Testis (tissue), 3 donors: Measurements from ENCODE around the gene AMZ1. TPM values are rescaled to one million over a fixed set of nuclear protein-coding genes. Genes with fewer than 3 reads are reported as not detected.
A peak's percentile ranks its signal among the peaks of the same experiment; 100 is the strongest.
"Not testable (repeated sequence)": the region's sequence is repeated elsewhere in the genome, so short reads cannot be mapped to it uniquely, and the experiment has no call there.

Experiments used
- DNase-seq: peaks from one replicate; pipeline ENCODE4 v3.0.0-alpha.2; 2019
- H3K27ac ChIP-seq, 2 donors: fragments of 200-600 bp; sonication (generic); one replicate each; pipeline ENCODE4 v1.5.1; 2019
- H3K27me3 ChIP-seq: fragments of 200-600 bp; sonication (generic); one replicate; pipeline ENCODE4 v1.5.1; 2019
- H3K36me3 ChIP-seq: fragments of 200-600 bp; sonication (generic); one replicate; pipeline ENCODE4 v1.5.1; 2017; ENCODE audit warnings: low read depth; ENCODE audit errors: missing control alignments
- H3K4me1 ChIP-seq: fragments of 200-600 bp; sonication (generic); one replicate; pipeline ENCODE4 v1.5.1; 2019
- H3K4me3 ChIP-seq, 2 donors: fragments of 200-600 bp; sonication (generic); one replicate each; pipeline ENCODE4 v1.5.1; 2017 to 2019
- H3K9me3 ChIP-seq: fragments of 200-600 bp; sonication (generic); one replicate; pipeline ENCODE4 v1.5.1; 2017
- POLR2A ChIP-seq: fragments of 450-650 bp; IDR thresholded peaks from one replicate; pipeline ENCODE4 v1.6.1; 2017; ENCODE audit warnings: antibody characterized with exemption, mild to moderate bottlenecking, moderate library complexity
- WGBS, 2 donors: methylation state at CpG; one replicate each; pipeline ENCODE4 v1.1.5; 2018; 5-methylcytosine and 5-hydroxymethylcytosine counted together
- intact Hi-C: fragments of 100-400 bp; cut with DNase I; formaldehyde crosslinking; loops from one replicate; pipeline ENCODE4 v1.15.1; 2023; ENCODE audit warnings: low total_unique reads
- polyA plus RNA-seq: library from polyadenylated mRNA; stranded (reverse); fragments of 350-450 nt; fragmentation: Illumina TruSeq; extraction: RNeasy Lipid Tissue Mini Kit (QIAGEN cat#74804); gene quantifications from one replicate; pipeline ENCODE4 v1.2.3, GENCODE V29; 2014; ENCODE audit warnings: low read depth, low replicate concordance; ENCODE audit not compliant: insufficient read depth
- total RNA-seq, 2 donors: library from RNA; depleted of rRNA; stranded (reverse); fragments of >200 nt; gene quantifications; one replicate each; pipeline ENCODE4 v1.2.3, GENCODE V29; 2016
- TF ChIP-seq, protein P1 (sequence below), 3 experiments: fragments of 450-650 bp in 2 of 3; fragments of 200-600 bp in 1 of 3; sonication (generic) in 1 of 3; IDR thresholded peaks; one replicate each; pipeline ENCODE4 v1.5.1; 2016 to 2019; ENCODE audit warnings: antibody characterized with exemption in 3 of 3, mild to moderate bottlenecking in 2 of 3, moderate library complexity in 1 of 3

Gene AMZ1
- total and polyA plus RNA-seq, 3 donors from 2014 or later, result 1.1 to 3.2 (median 2.7) TPM

GRCh38 chr7:2737771-2738540 lies 50.0 kb downstream of the AMZ1 start:
- intact Hi-C loops, result no loop called here
- Histone ChIP-seq H3K27me3 (no peaks in the 10 kb centered on the region), H3K4me3 (no peak overlapping the region), H3K36me3 (no peaks in the 10 kb centered on the region), H3K9me3 (no peaks in the 10 kb centered on the region), H3K4me1 (peaks cover 17% of the 10 kb centered on the region), H3K27ac (no peak overlapping the region)
- TF ChIP-seq, protein P1, sequence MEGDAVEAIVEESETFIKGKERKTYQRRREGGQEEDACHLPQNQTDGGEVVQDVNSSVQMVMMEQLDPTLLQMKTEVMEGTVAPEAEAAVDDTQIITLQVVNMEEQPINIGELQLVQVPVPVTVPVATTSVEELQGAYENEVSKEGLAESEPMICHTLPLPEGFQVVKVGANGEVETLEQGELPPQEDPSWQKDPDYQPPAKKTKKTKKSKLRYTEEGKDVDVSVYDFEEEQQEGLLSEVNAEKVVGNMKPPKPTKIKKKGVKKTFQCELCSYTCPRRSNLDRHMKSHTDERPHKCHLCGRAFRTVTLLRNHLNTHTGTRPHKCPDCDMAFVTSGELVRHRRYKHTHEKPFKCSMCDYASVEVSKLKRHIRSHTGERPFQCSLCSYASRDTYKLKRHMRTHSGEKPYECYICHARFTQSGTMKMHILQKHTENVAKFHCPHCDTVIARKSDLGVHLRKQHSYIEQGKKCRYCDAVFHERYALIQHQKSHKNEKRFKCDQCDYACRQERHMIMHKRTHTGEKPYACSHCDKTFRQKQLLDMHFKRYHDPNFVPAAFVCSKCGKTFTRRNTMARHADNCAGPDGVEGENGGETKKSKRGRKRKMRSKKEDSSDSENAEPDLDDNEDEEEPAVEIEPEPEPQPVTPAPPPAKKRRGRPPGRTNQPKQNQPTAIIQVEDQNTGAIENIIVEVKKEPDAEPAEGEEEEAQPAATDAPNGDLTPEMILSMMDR (IDR thresholded peaks at IDR 0.05), result no peak
- no peak for TF ChIP-seq POLR2A
- WGBS, 2 donors, result 53 to 55% methylated on average over 18 of the region's 18 CpGs
- peak; percentile 65 for DNase-seq

- peak; percentile 11 for DNase-seq
- intact Hi-C loops, result no loop called here
- 85 to 91% methylated on average over 17 to 19 of the region's 19 CpGs for WGBS, 2 donors
These were observed 51.0 kb downstream of the AMZ1 start for GRCh38 chr7:2738766-2739549.

GRCh38 chr7:2743523-2744185 lies 55.7 kb downstream of the AMZ1 start:
- H3K4me3 ChIP-seq, H3K27ac ChIP-seq, DNase-seq, H3K36me3 ChIP-seq, H3K27me3 ChIP-seq, H3K9me3 ChIP-seq, H3K4me1 ChIP-seq, intact Hi-C loops: not testable (repeated sequence)
- WGBS, 2 donors, result 91% methylated on average over 19 to 20 of the region's 20 CpGs

More at GRCh38 chr7:2738766-2739549, 51.0 kb downstream of the AMZ1 start:
- Histone ChIP-seq H3K27me3 (no peaks in the 10 kb centered on the region), H3K4me3 (no peak overlapping the region), H3K9me3 (no peaks in the 10 kb centered on the region), H3K4me1 (peaks cover 17% of the 10 kb centered on the region), H3K36me3 (no peaks in the 10 kb centered on the region), H3K27ac (no peak overlapping the region)
- no peak for TF ChIP-seq POLR2A
- TF ChIP-seq, protein P1 (IDR thresholded peaks at IDR 0.05), result no peak

GRCh38 chr7:2748684-2749083 lies 60.7 kb downstream of the AMZ1 start:
- H3K9me3 ChIP-seq, H3K27me3 ChIP-seq, DNase-seq, intact Hi-C loops, H3K36me3 ChIP-seq, H3K4me3 ChIP-seq, H3K27ac ChIP-seq: not testable (repeated sequence)
- peaks cover 10% of the 10 kb centered on the region for H3K4me1 ChIP-seq

GRCh38 chr7:2750004-2750407 lies 62.0 kb downstream of the AMZ1 start:
- H3K9me3 ChIP-seq, result no peaks in the 10 kb centered on the region
- intact Hi-C loops, result no loop called here
- 85 to 93% methylated on average over 5 of the region's 5 CpGs for WGBS, 2 donors
- peaks cover 10% of the 10 kb centered on the region for H3K4me1 ChIP-seq
- H3K36me3 ChIP-seq, result no peaks in the 10 kb centered on the region
- no peaks in the 10 kb centered on the region for H3K27me3 ChIP-seq
- no peak for DNase-seq
- H3K27ac ChIP-seq, result no peak overlapping the region
- no peak for TF ChIP-seq POLR2A
- TF ChIP-seq, protein P1 (IDR thresholded peaks at IDR 0.05), result no peak
- no peak overlapping the region for H3K4me3 ChIP-seq
